GM19328 (cell line): ENCODE measurements around the gene SHISA9.

Experiments used
- ATAC-seq: cut with Tn5 transposase; IDR thresholded peaks from one replicate; pipeline ENCODE4 v1.9.1; 2021; ENCODE audit warnings: mild to moderate bottlenecking, moderate library complexity; ENCODE audit not compliant: unreplicated experiment

Gene SHISA9

GRCh38 chr16:13063457-13063856, 162.1 kb downstream of the SHISA9 start:
- ATAC-seq = no peak

GRCh38 chr16:13064821-13065220, 163.4 kb downstream of the SHISA9 start:
- no peak for ATAC-seq

DNA sequence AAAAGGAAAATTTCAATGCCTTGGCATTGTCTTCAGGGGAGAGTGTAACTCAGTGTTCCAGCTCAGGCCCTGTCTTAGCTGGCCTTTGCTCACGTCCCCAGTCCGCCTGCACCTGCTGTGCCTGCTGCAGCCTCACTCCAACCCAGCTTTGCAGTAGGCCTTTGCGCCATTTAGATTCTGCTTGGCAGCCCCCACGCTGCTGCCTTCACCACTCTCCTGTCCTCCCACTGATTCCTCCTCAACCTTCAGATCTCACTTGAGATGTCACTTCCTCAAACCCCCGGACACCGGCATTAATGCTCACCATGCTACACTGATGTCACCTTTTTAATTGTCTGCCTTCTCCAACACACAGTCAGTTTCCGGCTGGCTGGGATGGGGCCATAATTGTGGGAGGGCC, 166.2 kb downstream of the SHISA9 start:
- no peak for ATAC-seq

DNA sequence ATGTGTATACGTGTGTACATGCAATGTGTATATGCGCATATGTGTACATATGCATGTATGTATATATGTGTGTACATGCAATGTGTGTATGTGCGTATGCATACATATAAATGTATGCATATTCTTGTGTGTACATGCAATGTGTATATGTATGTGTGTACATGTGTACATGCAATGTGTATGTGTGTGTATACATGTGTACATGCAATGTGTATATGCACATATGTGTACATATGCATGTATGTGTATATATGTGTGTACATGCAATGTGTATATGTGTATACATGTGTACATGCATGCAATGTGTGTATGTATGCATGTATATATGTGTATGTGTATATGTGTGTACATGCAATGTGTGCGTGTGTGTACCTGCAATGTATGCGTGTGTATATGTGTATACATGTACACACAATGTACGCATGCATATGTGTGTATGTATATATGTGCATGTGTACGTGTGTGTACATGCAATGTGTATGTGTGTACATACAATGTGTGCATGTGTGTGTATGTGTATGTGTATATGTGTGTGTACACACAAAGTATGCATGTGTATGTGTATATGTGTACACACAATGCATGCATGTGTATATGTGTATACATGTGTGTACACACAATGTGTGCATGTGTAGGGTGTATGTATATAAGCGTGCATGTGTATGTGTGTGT, 167.7 kb downstream of the SHISA9 start:
- no peak for ATAC-seq

- no peak for ATAC-seq
These were observed 168.9 kb downstream of the SHISA9 start for GRCh38 chr16:13070268-13070667.

DNA sequence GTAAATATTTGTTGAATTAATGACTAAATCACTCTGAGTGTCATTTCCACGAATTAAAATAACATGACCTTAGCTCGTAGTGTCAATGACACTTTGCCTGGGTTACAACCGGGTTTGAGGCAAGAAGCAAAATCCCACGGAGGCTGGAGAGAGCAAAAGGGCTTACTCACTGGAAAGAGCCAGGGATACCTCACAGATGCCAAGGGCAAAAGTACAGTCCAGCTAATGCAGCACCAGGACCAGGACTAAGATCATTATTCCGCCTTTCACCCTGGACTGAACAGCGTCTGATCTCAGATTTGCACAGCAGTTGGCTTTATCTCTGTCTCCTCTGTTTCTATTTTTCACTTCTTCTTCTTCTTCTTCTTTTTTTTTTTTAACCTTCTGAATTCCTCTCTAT, 175.5 kb downstream of the SHISA9 start:
- ATAC-seq = no peak

DNA sequence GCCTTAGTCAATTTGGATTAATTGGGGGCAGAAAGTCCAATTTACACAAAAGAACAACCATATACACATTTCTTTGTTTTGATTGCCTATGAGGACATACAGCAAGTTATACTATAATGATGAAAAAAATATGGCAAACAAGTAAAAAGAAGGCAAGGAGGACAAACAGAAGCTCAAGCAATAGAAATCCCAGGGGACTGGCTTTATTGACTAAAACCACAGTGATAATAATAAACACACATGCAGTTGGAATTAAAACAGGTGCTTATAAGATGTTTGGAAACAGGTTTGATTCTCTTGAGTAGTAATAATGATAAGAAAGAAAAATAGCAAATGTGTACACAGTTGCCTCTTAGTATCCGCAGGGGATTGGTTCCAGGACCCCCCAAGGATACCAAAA, 176.4 kb downstream of the SHISA9 start:
- no peak for ATAC-seq

DNA sequence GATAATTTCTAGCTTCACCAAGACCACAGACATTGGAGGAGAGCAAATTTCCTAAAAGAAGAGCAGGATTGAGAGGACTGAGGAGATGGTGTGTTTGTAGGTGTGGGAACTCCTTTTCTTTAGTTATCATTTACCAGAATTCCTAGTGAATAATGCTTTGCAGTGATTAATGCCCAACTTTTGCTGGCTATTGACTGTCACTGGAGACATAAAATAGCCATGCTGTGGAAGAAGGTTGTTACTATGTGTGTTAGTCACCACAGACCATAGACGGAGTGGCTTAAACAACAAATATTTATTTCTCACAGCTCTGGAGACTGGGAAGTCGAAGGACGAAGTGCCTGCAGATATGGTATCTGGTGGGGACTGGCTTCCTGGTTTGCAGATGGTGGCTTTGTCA, 179.1 kb downstream of the SHISA9 start:
- ATAC-seq = no peak

DNA sequence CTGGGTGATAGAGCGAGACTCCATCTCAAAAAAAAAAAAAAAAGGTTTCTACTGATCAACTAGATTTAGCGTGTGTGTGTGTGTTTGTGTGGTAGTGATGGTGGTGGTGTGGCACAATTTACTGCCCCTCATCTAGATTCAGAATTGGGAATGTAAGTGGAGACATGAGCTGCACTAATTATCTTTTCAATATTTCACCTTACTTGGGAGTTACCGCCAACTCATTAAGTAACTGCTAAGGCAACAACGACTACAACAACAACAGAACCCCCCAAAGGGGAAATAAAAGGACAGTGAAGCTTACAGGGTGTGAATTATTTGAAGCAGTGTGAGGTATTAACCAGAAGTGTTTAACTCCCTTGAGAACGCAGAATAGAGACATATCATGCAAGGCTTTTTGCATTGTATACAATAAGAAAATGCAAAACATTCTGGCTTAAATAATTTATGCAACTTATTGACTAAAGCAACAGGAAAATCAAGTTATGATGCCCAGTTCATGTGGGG, 180.5 kb downstream of the SHISA9 start:
- no peak for ATAC-seq

GRCh38 chr16:13083681-13084080, 182.3 kb downstream of the SHISA9 start:
- no peak for ATAC-seq

DNA sequence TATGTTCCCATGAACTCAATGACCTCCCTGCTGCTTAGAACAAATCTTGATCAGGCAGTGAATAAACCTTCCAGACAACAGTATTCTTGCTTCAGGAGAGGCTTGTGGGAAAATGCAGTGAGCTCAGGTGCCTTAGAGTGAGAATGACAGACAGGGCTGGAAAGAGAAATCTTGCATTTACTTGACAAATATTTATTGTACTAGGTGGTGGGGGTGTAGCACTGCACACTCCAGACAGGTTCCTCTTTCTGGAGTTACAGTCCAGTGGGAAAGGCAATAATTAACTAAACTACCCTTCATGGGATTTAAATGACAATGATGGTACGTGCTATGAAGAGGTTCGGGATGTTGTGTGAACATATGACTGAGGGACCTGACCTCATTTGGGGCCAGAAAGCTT, 182.9 kb downstream of the SHISA9 start:
- no peak for ATAC-seq

- no peak for ATAC-seq
These were observed 192.3 kb downstream of the SHISA9 start for GRCh38 chr16:13093661-13094060.

DNA sequence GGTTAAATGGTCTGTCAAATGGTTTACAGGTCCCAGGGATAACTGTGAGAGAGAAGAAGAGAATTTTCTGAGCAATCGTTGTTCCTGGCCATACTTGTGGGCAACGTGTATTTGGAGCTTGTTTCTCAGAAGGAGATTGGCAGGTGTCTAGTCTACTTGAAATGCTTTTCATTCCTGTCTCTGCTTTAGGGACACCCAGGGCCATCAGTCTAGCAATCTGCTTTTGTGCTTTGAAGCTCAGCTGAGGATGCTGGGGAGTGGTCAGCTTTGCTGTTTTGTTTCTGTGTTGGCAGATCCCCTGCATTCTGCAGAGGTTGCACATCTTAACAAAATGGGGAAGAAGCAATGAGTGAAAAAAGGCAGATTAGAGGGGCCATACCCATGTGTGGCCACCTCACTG, 193.7 kb downstream of the SHISA9 start:
- no peak for ATAC-seq

DNA sequence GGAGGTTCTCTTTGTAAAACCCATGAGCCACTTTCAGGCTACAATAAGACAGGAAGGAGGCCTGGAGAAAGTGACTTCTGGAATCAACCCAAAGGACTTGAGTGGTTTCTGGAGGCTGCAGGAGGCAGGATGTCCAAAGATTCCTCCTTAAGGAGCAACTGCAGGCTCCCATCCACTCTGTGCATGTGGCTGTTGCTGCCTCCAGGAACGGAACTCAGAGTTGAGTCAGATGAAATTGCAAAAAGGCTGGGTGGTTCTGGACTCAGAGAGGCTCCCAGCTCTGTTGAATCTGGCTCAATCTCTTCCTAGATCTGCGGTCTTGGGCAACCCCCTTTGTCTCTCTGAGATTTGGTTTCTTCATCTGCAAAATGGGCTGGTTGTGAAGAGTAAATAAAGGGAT, 197.1 kb downstream of the SHISA9 start:
- ATAC-seq = no peak

- no peak for ATAC-seq
These were observed 198.4 kb downstream of the SHISA9 start for GRCh38 chr16:13099822-13100221.

DNA sequence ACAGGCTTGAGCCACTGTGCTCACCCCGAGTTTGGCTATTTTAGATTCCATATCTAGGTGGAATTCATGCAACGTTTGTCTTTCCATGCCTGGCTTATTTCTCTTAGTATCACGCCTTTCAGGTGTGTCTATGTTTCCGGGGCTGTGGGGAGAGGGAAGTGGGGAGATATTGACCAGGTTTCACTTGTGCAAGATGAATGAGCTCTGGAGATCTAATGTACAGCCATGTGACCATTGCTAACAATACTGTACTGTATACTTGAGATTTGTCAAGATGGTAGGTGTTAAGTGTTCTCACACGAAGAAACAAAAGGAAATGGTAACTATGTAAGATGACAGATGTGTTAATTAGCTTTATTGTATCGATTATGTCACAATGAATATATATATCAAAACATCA, 199.6 kb downstream of the SHISA9 start:
- ATAC-seq = no peak

GRCh38 chr16:13101828-13102227, 200.4 kb downstream of the SHISA9 start:
- no peak for ATAC-seq

- ATAC-seq = no peak
These were observed 201.0 kb downstream of the SHISA9 start for GRCh38 chr16:13102401-13102800.

DNA sequence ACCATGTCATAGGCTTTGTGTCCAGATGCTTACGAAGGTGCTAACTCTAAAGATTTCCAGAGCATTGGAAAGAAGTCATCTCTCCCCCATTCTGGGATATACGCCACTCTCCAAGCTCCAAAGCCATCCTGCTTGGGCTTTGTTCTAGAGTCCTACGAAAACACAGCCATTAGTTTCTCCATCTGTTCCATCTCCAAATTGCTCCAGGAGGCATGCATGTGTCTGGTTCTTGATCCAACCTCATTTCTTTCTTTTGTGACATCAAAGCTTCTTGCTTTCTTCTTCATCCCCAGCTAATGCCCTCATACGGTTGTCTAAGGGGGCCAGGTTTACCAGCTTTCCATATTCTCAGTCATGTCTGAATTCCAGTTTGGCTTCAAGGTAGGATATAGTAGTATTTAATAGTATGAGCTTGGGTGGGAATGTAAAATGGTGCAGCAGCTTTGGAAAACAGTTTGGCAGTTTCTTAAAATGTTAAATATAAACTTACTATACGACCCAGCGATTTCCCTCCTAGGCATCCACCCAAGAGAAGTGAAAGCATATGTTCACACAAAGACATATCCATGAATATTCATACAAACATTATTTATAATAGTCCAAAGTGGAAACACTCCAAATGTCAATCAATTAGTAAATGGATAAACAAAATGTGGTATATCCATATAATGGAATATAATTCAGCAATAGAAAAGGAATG, 202.6 kb downstream of the SHISA9 start:
- no peak for ATAC-seq

GRCh38 chr16:13104772-13105171, 203.4 kb downstream of the SHISA9 start:
- no peak for ATAC-seq

DNA sequence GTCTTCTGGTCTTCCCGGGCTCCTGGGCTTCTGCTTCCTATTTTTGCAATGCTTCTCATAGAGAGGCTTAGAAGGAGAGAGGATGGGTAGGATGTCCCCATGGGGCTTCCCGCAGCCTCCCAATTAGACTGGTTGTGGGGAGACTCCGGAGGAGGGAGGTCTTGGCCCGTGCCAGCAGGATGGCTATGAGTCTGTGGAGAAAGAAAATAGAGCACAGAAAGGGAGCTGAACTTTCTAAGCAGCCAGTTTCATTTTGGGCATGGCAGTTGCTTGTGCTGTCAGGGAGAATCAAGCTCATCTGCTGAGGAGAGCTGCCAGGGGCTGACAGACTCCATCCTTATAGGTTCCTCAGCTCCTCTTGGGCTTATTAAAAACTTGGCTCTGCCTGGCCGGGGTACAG, 204.0 kb downstream of the SHISA9 start:
- ATAC-seq = no peak

GRCh38 chr16:13106464-13106863, 205.1 kb downstream of the SHISA9 start:
- ATAC-seq = no peak

DNA sequence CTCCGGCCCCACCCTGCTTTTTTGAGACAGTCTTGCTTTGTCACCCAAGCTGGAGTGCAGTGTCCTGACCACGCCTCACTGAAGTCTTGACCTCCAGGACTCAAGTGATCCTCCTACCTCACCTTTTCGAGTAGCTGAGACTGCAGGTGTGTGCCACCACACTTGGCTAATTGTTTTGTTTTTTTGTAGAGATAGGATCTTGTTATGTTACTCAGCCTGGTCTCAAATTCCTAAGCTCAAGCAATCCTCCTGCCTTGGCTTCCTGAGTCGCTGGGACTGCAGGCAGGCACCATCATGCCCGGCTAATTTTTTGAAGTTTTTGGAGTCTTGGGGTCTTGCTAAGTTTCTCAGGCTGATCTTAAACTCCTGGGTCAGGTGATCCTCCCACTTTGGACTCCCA, 206.7 kb downstream of the SHISA9 start:
- ATAC-seq = no peak
